Right renal cortex interstitium (tissue), 3 donors: Measurements from ENCODE around the gene RBL1. TPM values are rescaled to one million over a fixed set of nuclear protein-coding genes. Genes with fewer than 3 reads are reported as not detected.
A peak's percentile ranks its signal among the peaks of the same experiment; 100 is the strongest.
"Not testable (repeated sequence)": the region's sequence is repeated elsewhere in the genome, so short reads cannot be mapped to it uniquely, and the experiment has no call there.

Experiments used
- DNase-seq, 3 donors: peaks; one replicate each; pipeline ENCODE4 v3.0.0-alpha.2; 2013; ENCODE audit warnings: low read depth in 3 of 3, low spot score in 2 of 3
- polyA plus RNA-seq, 3 donors: library from polyadenylated mRNA; unstranded; fragments of 120-200 nt; gene quantifications; one replicate each; pipeline ENCODE4 v1.2.1, GENCODE V29; 2013; ENCODE audit not compliant: insufficient read length in 3 of 3

The RBL1 gene
- polyA plus RNA-seq = 10 to 100 TPM; 10.3 to 14.0 (median 12.4) TPM

- DNase-seq = peak; percentile 80 to 89 (median 85)
Measured at GRCh38 chr20:37095599-37096414, at the start of gene RBL1. TSS of gene RBL1 (minus strand) at chr20:37095997. CDS start at chr20:37095928, 69 bp downstream.

- DNase-seq = no peak
Measured at GRCh38 chr20:37144856-37145404, 49.1 kb upstream of the RBL1 start.

DNA sequence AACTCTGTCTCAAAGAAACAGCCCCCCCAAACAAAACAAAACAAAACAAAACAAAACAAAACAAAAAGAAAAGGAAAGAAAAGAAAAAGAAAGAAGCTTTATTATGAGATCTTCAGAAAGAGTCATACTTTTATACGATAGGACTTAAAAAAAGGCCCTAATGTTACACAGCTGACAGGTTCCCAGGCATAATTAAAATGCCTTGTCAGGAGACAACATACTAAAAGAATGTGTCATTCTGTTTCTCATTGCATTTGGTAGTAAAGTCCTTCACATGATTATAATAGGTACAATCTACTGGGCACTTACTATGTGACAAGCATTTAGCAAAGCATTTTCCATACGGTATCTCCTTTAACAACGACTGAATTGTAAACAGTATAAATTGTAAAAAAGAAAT lies 46.9 kb upstream of the RBL1 start:
- DNase-seq = no peak

GRCh38 chr20:37137547-37137946 lies 41.8 kb upstream of the RBL1 start:
- DNase-seq = no peak

DNA sequence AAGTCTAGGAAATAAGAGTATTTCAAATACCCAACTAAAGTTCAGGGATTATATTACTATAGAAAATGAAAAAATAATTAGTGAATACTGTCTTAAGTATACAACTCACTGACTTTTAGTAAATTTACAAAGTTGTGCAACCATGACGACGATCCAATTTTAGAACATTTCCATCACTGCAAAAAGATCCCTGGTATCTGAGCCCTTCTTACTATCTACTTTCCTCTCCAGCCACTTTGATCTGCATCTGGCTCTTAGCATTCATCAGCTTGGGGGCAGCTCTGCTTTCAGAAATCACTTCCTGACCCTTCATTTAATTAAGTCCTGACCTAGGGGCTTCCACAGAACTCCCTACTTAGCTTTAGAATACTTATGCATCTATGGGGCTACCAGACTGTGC lies 38.2 kb upstream of the RBL1 start:
- DNase-seq = no peak

DNA sequence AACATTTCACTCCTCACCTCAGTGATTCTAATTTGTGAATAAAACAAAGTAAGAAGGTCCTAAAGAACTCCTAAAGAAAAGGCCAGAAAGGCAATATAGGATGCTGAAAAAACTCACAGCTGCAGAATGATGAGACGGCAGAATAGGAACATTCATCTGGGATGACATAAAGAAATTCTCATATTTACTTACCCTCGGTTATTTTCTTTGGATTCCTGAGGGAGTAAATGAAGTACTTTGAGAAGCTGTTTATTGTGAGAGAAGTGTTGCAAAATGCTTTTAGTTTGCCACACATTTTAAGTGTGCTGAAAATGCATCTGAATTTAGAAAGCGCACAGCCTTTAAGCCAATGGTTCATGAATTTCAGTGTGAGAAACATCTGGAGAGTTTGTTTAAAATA lies 35.7 kb upstream of the RBL1 start:
- DNase-seq = no peak

GRCh38 chr20:37128803-37129202 lies 33.0 kb upstream of the RBL1 start:
- no peak for DNase-seq

GRCh38 chr20:37126290-37126689 lies 30.5 kb upstream of the RBL1 start:
- not testable (repeated sequence) for DNase-seq

DNA sequence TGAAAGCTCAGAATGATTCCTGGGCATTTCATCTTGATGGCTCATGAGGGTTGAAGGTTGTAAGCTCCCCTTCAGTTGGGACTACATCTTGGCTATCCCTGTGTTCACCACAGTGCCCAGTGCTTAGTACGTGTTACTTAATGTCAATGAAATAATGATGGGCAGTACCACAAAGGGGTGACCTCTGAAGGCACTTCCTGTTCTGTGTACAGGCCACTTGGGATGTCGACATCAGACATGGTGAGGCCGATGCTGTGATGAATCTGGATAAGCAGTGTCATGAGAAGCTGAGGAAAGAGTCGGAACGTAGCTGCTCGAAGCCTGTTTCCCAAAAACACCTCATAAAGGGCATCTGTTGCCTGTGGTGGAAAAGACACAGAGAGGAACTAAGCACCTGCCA lies 27.6 kb upstream of the RBL1 start:
- DNase-seq = no peak

DNA sequence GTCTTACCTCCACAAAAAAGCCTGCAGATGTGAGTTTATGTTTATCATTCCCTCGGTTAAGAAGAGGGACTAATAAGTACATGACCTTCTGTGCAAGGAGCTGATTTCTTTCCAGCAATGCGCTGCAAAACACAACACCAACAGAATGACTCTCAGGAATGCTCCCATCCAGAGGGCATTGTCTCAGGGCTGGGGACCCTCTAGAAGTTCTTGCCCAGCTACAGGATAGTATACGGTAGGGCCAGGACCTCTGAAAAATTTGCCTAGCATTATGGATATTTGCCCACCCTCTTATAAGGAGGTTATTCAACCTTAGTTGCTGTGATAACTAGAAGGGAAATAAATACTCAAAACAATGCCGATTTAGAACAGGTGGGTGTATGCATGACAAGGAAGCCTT lies 24.7 kb upstream of the RBL1 start:
- DNase-seq = no peak

DNA sequence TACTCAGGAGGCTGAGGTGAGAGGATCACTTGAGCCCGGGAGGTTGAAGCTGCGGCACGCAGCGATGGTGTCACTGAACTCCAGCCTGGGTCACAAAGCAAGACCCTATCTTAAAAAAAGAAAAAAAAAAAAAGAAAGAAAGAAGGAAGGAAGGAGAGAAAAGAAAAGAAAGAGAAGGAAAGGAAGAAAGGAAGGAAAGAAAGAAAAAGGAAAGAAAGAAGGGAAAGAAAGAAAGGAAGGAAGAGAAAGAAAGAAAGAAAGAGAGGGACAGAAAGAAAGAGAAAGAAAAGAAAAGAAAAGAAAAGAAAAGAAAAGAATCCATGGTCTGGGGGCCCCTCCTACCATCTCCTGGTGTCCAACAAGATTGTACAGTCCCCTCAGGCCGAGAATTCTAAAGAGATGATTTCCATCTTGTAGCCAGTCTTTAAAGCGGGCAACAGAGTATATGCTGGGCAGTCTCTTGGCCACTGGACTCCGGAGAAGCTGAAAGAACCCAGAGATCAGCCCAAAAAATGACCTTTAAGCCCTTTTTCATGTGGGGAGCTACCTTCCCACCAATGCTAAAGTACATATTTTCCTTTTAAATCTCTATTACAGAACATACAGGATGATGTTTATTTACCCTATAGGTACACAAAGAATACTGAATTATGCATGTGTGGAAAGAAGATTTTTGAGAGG lies 23.7 kb upstream of the RBL1 start:
- DNase-seq = no peak

DNA sequence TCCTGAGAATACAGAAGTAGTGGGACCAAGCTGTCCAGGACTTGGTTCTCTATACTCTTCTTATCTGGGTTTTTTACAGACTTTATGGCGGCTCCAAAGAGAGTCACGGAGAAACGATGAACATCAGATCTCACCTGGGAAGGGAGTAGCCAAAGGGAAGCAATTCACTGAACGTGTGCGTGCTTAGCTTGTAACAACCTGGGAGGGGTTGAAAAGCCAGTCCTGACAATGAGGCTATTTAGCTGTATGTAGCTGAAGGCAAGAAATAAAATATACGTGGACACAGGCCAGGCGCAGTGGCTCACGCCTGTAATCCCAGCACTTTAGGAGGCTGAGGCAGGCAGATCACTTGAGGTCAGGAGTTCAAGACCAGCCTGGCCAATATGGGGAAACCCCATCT lies 18.2 kb upstream of the RBL1 start:
- no peak for DNase-seq

- DNase-seq = no peak
Measured at GRCh38 chr20:37111926-37112455, 16.2 kb upstream of the RBL1 start.

DNA sequence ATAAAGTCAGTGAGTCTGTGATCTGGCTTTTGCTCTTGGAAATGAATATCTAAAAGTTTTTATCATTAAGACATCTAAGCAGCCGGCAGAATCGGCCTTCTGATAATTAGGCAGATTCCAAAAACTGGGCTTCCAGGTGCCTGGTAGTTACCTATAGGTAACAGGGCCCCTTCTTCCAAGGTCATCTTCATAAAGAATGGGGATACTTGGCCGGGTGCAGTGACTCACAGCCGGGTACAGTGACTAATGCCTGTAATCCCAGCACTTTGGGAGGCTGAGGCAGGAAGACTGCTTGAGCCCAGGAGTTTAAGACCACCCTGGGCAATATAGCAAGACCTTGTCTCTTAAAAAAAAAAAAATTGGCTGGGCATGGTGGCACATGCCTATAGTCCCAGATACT lies 12.9 kb upstream of the RBL1 start:
- no peak for DNase-seq

GRCh38 chr20:37102571-37102970 lies 6.8 kb upstream of the RBL1 start:
- DNase-seq = no peak

GRCh38 chr20:37096415-37097041 lies 731 bp upstream of the RBL1 start:
- peak in 1 of 3 donors; percentile 6 for DNase-seq

- peak in 1 of 3 donors; percentile 6 for DNase-seq
Measured at GRCh38 chr20:37095108-37095598, 644 bp downstream of the RBL1 start.

- no peak for DNase-seq
Measured at GRCh38 chr20:37090407-37090806, 5.4 kb downstream of the RBL1 start.

DNA sequence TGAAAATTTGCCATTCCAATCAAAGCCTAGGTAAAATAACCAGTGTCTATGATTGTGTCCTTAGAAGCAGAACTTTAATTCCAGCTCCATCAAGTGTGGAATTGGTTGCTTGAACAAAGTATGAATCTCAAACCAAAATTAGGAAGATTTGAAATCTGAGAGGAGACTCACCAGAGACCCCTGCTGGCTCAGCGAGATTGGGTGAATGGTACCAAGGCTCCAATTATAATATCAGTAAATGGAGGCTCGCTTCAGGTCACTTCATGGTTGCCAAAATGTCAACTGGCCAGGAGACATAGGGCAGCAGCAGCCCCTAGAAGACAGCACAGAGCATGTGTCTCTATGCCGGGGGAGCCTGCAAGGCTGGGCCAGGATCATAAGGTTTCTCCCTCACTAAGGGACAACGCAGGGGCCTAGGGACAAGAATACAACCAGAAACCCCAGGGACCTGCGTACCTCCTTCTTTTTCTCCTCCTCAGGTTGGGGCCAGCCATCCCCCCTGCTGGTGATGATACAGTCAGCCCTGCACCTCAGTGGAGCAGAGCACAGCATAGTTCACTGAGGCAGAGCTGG lies 14.0 kb downstream of the RBL1 start:
- DNase-seq = no peak

DNA sequence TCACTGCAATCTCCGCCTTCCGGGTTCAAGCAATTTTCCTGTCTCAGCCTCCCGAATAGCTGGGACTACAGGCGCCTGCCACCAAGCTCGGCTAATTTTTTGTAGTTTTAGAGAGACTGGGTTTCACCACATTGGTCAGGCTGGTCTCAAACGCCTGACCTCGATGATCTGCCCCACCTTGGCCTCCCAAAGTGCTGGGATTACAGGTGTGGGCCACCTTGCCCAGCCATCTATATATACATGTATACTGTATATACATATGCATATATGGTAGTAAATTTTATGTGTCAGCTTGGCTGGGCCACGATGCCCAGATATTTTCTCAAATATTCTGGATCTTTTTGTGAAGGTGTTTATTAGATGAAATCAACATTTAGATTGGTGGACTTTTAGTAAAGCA lies 18.8 kb downstream of the RBL1 start:
- no peak for DNase-seq
